ENCODE results near the gene TSKS. TPM values are rescaled to one million over a fixed set of nuclear protein-coding genes. Genes with fewer than 3 reads are reported as not detected.
"Not testable (repeated sequence)": the region's sequence is repeated elsewhere in the genome, so short reads cannot be mapped to it uniquely, and the experiment has no call there.

The TSKS gene
- total RNA-seq, 1 donor from 2014 or later = 0.55 TPM

- Mint-ChIP-seq H3K27me3 (peaks cover 2% of the 10 kb centered on the region), H3K36me3 (ENCODE audit: low read depth) (no peaks in the 10 kb centered on the region), H3K4me3 (no peak overlapping the region), H3K4me1 (no peaks in the 10 kb centered on the region), H3K27ac (no peak overlapping the region), H3K9me3 (no peaks in the 10 kb centered on the region)
- DNase-seq (no peak), ATAC-seq (ENCODE audit: low read depth) (no peak)
- POLR2A ChIA-PET = no interaction called here
- CTCF ChIA-PET = interaction anchor here (1.0 kb wide), 1 partner anchor 13 kb away, joined by 3 read pairs; no protein-coding TSS in a partner anchor
- no peak for TF ChIP-seq CTCF (IDR thresholded peaks at IDR 0.05)
- intact Hi-C loops (cut with micrococcal nuclease) = no loop called here
Observed at GRCh38 chr19:49730166-49730565, 32.9 kb downstream of the TSKS start.

- ChIA-PET POLR2A (no interaction called here), CTCF (no interaction called here)
- no peak for DNase-seq
- Mint-ChIP-seq H3K27me3 (peaks cover 3% of the 10 kb centered on the region), H3K27ac (no peak overlapping the region), H3K4me1 (no peaks in the 10 kb centered on the region), H3K9me3 (no peaks in the 10 kb centered on the region), H3K4me3 (no peak overlapping the region), H3K36me3 (ENCODE audit: low read depth) (no peaks in the 10 kb centered on the region)
- intact Hi-C loops (cut with micrococcal nuclease) = no loop called here
- TF ChIP-seq CTCF (IDR thresholded peaks at IDR 0.05) = no peak
- ATAC-seq (ENCODE audit: low read depth) = no peak
Observed at GRCh38 chr19:49727217-49728030, 35.7 kb downstream of the TSKS start.

GRCh38 chr19:49719420-49719819 is 43.7 kb downstream of the TSKS start:
- ChIA-PET POLR2A (interaction anchor here (0.6 to 0.7 kb wide), 2 partner anchors 78 to 267 kb away, joined by 7 read pairs; partner anchors contain the start of genes ALDH16A1 and SCAF1), CTCF (interaction anchor here (1.2 kb wide), 1 partner anchor 15 kb away, joined by 3 read pairs; no protein-coding TSS in a partner anchor)
- not testable (repeated sequence) for H3K36me3 Mint-ChIP-seq (ENCODE audit: low read depth); H3K27ac Mint-ChIP-seq; DNase-seq; H3K4me3 Mint-ChIP-seq; H3K9me3 Mint-ChIP-seq; ATAC-seq (ENCODE audit: low read depth); H3K4me1 Mint-ChIP-seq; H3K27me3 Mint-ChIP-seq
- intact Hi-C loops (cut with micrococcal nuclease) = loop anchor here (5.0 kb wide), 1 partner anchor 148 kb away; the partner anchor contains the start of gene PNKP

- Mint-ChIP-seq H3K9me3 (no peaks in the 10 kb centered on the region), H3K27me3 (no peaks in the 10 kb centered on the region), H3K4me1 (peaks cover 7% of the 10 kb centered on the region), H3K4me3 (no peak overlapping the region), H3K36me3 (ENCODE audit: low read depth) (no peaks in the 10 kb centered on the region), H3K27ac (no peak overlapping the region)
- POLR2A ChIA-PET = no interaction called here
- ATAC-seq (ENCODE audit: low read depth) (no peak), DNase-seq (no peak)
- intact Hi-C loops (cut with micrococcal nuclease) = loop anchor here (5.0 kb wide), 1 partner anchor 148 kb away; the partner anchor contains the start of gene PNKP
- no peak for TF ChIP-seq CTCF (IDR thresholded peaks at IDR 0.05)
- CTCF ChIA-PET = interaction anchor here (1.2 kb wide), 1 partner anchor 16 kb away, joined by 3 read pairs; no protein-coding TSS in a partner anchor
Observed at GRCh38 chr19:49718991-49719390, 44.1 kb downstream of the TSKS start.

GRCh38 chr19:49718511-49718910 is 44.6 kb downstream of the TSKS start:
- intact Hi-C loops (cut with micrococcal nuclease) = loop anchor here (5.0 kb wide), 1 partner anchor 149 kb away; the partner anchor contains the start of gene PNKP
- no peaks in the 10 kb centered on the region for H3K27me3 Mint-ChIP-seq
- POLR2A ChIA-PET = interaction anchor here (0.6 to 1.3 kb wide), 3 partner anchors 128 to 782 kb away, joined by 3 to 8 read pairs (median 4); no protein-coding TSS in a partner anchor

More at GRCh38 chr19:49718511-49718910, 44.6 kb downstream of the TSKS start:
- H3K36me3 Mint-ChIP-seq (ENCODE audit: low read depth) = no peaks in the 10 kb centered on the region
- no peaks in the 10 kb centered on the region for H3K9me3 Mint-ChIP-seq
- peaks cover 7% of the 10 kb centered on the region for H3K4me1 Mint-ChIP-seq
- ATAC-seq (ENCODE audit: low read depth) (no peak), DNase-seq (no peak)
- H3K4me3 Mint-ChIP-seq = no peak overlapping the region
- CTCF ChIA-PET = interaction anchor here (1.2 to 1.5 kb wide), 3 partner anchors 16 to 48 kb away, joined by 3 to 9 read pairs (median 3); partner anchors contain the start of gene AP2A1
- H3K27ac Mint-ChIP-seq = no peak overlapping the region
- no peak for TF ChIP-seq CTCF (IDR thresholded peaks at IDR 0.05)

Measured in activated B cell treated with CpG ODN at 0.5 μM for 24 hours (primary cell).